OCI-LY1 (cell line): Measurements from ENCODE around the gene NOD2.

Source experiments
- H2AFZ ChIP-seq: fragments of 200-600 bp; sonication (generic), shearing (Covaris generic); 2 replicates; pipeline ENCODE4 v1.6.0; 2014; ENCODE audit warnings: antibody characterized with exemption, mild to moderate bottlenecking, low read length
- H3F3A ChIP-seq: fragments of 200-600 bp; sonication (generic), shearing (Covaris generic); 2 replicates; pipeline ENCODE4 v1.6.0; 2014; ENCODE audit warnings: mild to moderate bottlenecking, antibody characterized with exemption, low read length, moderate library complexity; ENCODE audit not compliant: insufficient read depth
- H3K27ac ChIP-seq: fragments of 200-600 bp; sonication (generic); 2 replicates; pipeline ENCODE4 v1.5.1; 2014; ENCODE audit warnings: low read length, mixed run types, mild to moderate bottlenecking, low read depth; ENCODE audit not compliant: poor library complexity, severe bottlenecking
- H3K27me3 ChIP-seq: fragments of 200-600 bp; sonication (generic); 2 replicates; pipeline ENCODE4 v1.6.0; 2014; ENCODE audit warnings: antibody characterized with exemption, mild to moderate bottlenecking, low read length, moderate library complexity; ENCODE audit not compliant: insufficient read depth
- H3K36me3 ChIP-seq: fragments of 200-600 bp; sonication (generic); 2 replicates; pipeline ENCODE4 v1.6.1; 2014; ENCODE audit warnings: mild to moderate bottlenecking, antibody characterized with exemption, low read length, moderate library complexity, mixed read lengths; ENCODE audit not compliant: insufficient read depth
- H3K4me1 ChIP-seq: fragments of 200-600 bp; sonication (generic); 2 replicates; pipeline ENCODE4 v1.5.1; 2014; ENCODE audit warnings: mild to moderate bottlenecking, low read length, moderate library complexity; ENCODE audit not compliant: insufficient read depth, severe bottlenecking
- H3K4me2 ChIP-seq: fragments of 200-600 bp; sonication (generic), shearing (Covaris generic); 2 replicates; pipeline ENCODE4 v1.6.1; 2014; ENCODE audit warnings: low read length
- H3K4me3 ChIP-seq: fragments of 200-600 bp; sonication (generic); 2 replicates; pipeline ENCODE4 v1.5.1; 2014; ENCODE audit warnings: low read length, low read depth, mild to moderate bottlenecking, mixed read lengths; ENCODE audit not compliant: poor library complexity, severe bottlenecking
- H3K79me2 ChIP-seq: fragments of 200-600 bp; shearing (Covaris generic); 2 replicates; pipeline ENCODE4 v1.6.1; 2016; ENCODE audit warnings: mixed run types, low read length, mixed read lengths; ENCODE audit not compliant: insufficient read depth
- H3K9ac ChIP-seq: fragments of 200-600 bp; sonication (generic), shearing (Covaris generic); 2 replicates; pipeline ENCODE4 v1.6.1; 2014; ENCODE audit warnings: mild to moderate bottlenecking, low read length, mixed read lengths
- H3K9me2 ChIP-seq: fragments of 200-600 bp; sonication (generic), shearing (Covaris generic); 2 replicates; pipeline ENCODE4 v1.6.1; 2014; ENCODE audit warnings: low read depth, mild to moderate bottlenecking, low read length, mixed read lengths
- H3K9me3 ChIP-seq: fragments of 200-600 bp; shearing (Covaris generic); 2 replicates; pipeline ENCODE4 v1.6.1; 2014; ENCODE audit warnings: low read length, mixed read lengths
- H4K20me1 ChIP-seq: fragments of 200-600 bp; sonication (generic), shearing (Covaris generic); 2 replicates; pipeline ENCODE4 v1.6.0; 2016; ENCODE audit warnings: mild to moderate bottlenecking, low read length; ENCODE audit not compliant: insufficient read depth
- EZH2 ChIP-seq: fragments of 200-600 bp; sonication (generic), shearing (Covaris generic); IDR thresholded peaks from 2 replicates; pipeline ENCODE4 v1.8.0; 2017; ENCODE audit warnings: borderline replicate concordance, mixed run types, mild to moderate bottlenecking, antibody characterized with exemption, low read length, moderate library complexity, mixed read lengths
- TF ChIP-seq, protein P1 (sequence below): fragments of 200-600 bp; sonication (generic), shearing (Covaris generic); IDR thresholded peaks from 2 replicates; pipeline ENCODE4 v1.5.1; 2017; ENCODE audit warnings: mild to moderate bottlenecking, antibody characterized with exemption, low read length, moderate library complexity, mixed read lengths

The NOD2 gene

DNA sequence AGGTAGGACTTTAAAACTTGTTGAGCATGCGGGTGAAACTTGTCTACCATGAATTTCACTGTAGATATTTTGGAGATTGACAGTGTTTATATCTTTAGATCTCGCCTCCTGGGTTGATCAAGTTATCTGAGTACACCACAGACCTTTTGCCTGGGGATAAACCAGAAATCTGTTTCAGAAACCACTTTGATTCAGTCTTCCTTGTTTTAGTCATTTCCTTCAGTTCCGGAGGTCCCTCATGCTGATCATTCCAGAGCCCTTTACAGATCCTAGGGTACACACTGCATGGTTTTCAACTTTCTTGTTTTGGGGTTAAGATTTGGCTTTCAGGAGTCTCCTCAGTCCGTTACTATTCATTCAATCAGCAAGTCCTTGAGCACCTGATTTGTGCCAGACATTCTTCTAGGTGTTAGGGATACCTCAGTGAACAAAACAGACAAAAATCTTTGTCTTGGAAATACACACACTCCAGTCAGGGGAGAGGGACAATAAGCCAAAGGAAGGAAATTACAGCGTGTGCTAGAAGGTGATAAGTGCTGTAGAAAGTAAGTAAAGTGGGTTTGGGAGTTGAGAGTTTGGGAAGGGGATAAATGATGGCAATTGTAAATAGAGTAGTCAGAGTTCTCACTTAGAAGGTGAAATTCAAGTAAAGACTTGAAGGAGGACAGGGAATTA is 12.2 kb downstream of the NOD2 start:
- no peak for TF ChIP-seq EZH2
- TF ChIP-seq, protein P1, sequence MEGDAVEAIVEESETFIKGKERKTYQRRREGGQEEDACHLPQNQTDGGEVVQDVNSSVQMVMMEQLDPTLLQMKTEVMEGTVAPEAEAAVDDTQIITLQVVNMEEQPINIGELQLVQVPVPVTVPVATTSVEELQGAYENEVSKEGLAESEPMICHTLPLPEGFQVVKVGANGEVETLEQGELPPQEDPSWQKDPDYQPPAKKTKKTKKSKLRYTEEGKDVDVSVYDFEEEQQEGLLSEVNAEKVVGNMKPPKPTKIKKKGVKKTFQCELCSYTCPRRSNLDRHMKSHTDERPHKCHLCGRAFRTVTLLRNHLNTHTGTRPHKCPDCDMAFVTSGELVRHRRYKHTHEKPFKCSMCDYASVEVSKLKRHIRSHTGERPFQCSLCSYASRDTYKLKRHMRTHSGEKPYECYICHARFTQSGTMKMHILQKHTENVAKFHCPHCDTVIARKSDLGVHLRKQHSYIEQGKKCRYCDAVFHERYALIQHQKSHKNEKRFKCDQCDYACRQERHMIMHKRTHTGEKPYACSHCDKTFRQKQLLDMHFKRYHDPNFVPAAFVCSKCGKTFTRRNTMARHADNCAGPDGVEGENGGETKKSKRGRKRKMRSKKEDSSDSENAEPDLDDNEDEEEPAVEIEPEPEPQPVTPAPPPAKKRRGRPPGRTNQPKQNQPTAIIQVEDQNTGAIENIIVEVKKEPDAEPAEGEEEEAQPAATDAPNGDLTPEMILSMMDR = no peak
- Histone ChIP-seq H4K20me1 (no peaks in the 10 kb centered on the region), H3K4me1 (no peaks in the 10 kb centered on the region), H3K9ac (no peak overlapping the region), H3K4me2 (no peak overlapping the region), H3K27ac (no peak overlapping the region), H3K4me3 (no peak overlapping the region), H3K9me2 (no peaks in the 10 kb centered on the region), H3K79me2 (no peaks in the 10 kb centered on the region), H2AFZ (no peak overlapping the region), H3K36me3 (no peaks in the 10 kb centered on the region), H3K27me3 (no peaks in the 10 kb centered on the region), H3K9me3 (peaks cover 7% of the 10 kb centered on the region), H3F3A (no peaks in the 10 kb centered on the region)

DNA sequence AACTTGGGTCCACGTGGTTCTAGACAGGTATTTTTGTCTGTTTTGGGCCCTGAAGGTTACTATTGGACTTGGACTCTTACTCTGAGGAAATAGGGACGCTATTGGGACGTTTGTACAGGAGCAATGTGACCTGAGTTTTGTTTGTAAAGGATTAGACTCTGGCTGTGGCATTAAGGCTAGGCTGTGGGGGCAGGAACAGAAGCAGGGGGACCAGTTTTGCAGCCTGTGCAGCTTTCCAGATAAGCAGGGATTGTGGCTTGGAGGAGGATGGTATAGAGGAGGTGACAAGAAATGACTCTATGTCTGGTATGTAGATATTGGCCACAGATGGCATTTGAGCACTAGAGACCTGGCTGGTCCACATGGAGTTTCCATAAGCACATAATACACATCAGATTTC is 12.8 kb downstream of the NOD2 start:
- Histone ChIP-seq H2AFZ (no peak overlapping the region), H3K4me3 (no peak overlapping the region)
- TF ChIP-seq EZH2 = no peak
- TF ChIP-seq, protein P1 = no peak

DNA sequence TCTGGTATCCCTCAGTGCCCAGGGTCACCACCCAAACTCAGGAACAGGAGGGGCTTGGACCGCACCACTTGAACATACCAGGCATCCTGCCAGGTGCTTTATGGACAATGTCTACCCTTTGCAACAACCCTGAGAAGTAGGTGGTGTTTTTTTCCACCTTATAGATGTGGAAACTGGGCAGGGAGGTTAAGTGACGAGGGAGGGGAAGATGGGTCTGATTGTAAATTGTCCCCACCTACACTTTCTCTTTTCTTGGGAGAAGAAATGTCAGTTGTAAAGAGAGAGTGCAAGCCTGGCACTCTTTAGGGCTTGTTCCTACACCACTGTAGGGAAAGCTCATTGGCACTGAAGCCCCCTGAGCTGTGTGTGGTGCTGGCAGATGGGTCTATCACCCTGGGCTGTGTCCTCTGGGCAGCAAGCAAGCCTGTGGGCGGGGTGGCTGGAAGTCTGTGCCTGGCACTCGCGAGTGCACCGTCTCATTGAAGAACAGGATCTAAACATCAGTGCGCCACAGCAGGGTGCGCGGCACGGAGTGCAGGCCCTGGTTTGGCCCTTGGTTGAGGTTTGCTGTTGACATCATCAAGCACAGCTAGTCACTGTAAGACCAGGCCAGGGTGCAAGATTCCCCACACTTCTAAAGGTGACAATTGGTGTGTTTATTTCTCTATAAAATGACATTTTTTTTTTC is 15.1 kb downstream of the NOD2 start:
- H3F3A ChIP-seq = no peaks in the 10 kb centered on the region
- peaks cover 7% of the 10 kb centered on the region for H3K9me3 ChIP-seq
- no peak overlapping the region for H2AFZ ChIP-seq
- TF ChIP-seq, protein P1 = no peak
- no peak for TF ChIP-seq EZH2
- no peak overlapping the region for H3K27ac ChIP-seq
- H3K4me1 ChIP-seq = no peaks in the 10 kb centered on the region
- H4K20me1 ChIP-seq = no peaks in the 10 kb centered on the region
- no peaks in the 10 kb centered on the region for H3K36me3 ChIP-seq
- H3K9ac ChIP-seq = no peak overlapping the region
- no peaks in the 10 kb centered on the region for H3K27me3 ChIP-seq
- H3K79me2 ChIP-seq = no peaks in the 10 kb centered on the region
- no peaks in the 10 kb centered on the region for H3K9me2 ChIP-seq
- H3K4me2 ChIP-seq = no peak overlapping the region
- no peak overlapping the region for H3K4me3 ChIP-seq

More for the DNA sequence above, 12.8 kb downstream of the NOD2 start:
- H3K36me3 ChIP-seq = no peaks in the 10 kb centered on the region
- no peaks in the 10 kb centered on the region for H4K20me1 ChIP-seq
- H3K9ac ChIP-seq = no peak overlapping the region
- H3K27ac ChIP-seq = no peak overlapping the region
- H3F3A ChIP-seq = no peaks in the 10 kb centered on the region
- H3K9me3 ChIP-seq = peaks cover 7% of the 10 kb centered on the region
- H3K27me3 ChIP-seq = no peaks in the 10 kb centered on the region
- H3K9me2 ChIP-seq = no peaks in the 10 kb centered on the region
- no peaks in the 10 kb centered on the region for H3K79me2 ChIP-seq
- no peaks in the 10 kb centered on the region for H3K4me1 ChIP-seq
- no peak overlapping the region for H3K4me2 ChIP-seq
